H1 (cell line): Measurements from ENCODE around the gene TMEM44. TPM values are rescaled to one million over a fixed set of nuclear protein-coding genes. Genes with fewer than 3 reads are reported as not detected.
"Not testable (repeated sequence)": the region's sequence is repeated elsewhere in the genome, so short reads cannot be mapped to it uniquely, and the experiment has no call there.

Experiments used
- CTCF ChIA-PET: fragments of 300-600 bp; sonication (Branson Sonifier 250); formaldehyde crosslinking; loops from one replicate; lab custom pipeline; 2021; ENCODE audit not compliant: partially characterized antibody; lab: Charles Lee
- POLR2A ChIA-PET: fragments of 300-600 bp; sonication (Branson Sonifier 250); formaldehyde crosslinking; loops from one replicate; lab custom pipeline; 2021; ENCODE audit warnings: inconsistent platforms; ENCODE audit not compliant: partially characterized antibody; lab: Charles Lee
- DNase-seq, 2 experiments: peaks; one replicate each; pipeline versions ENCODE4 v3.0.0 to v3.0.0-alpha.2; 2010 to 2022; ENCODE audit warnings: low spot score in 2 of 2, low read depth in 1 of 2, mixed read lengths in 1 of 2
- FAIRE-seq: peaks from 2 replicates; lab custom pipeline; 2011; peaks lifted over from hg19 to GRCh38; lab: Jason Lieb, UNC
- H2AFZ ChIP-seq: 2 replicates; pipeline ENCODE4 v1.8.1; 2012; ENCODE audit warnings: low read length, inconsistent platforms
- H2AK5ac ChIP-seq: 2 replicates; pipeline ENCODE4 v1.6.1; 2013; ENCODE audit warnings: low read depth, low read length
- H2BK120ac ChIP-seq: replicated peaks from 2 replicates; pipeline ENCODE3; 2013; ENCODE audit warnings: low read depth, low read length, inconsistent platforms
- H2BK12ac ChIP-seq: 2 replicates; pipeline ENCODE4 v1.6.1; 2013; ENCODE audit warnings: low read depth, low read length
- H2BK15ac ChIP-seq: 2 replicates; pipeline ENCODE4 v1.6.1; 2013; ENCODE audit warnings: low read length
- H2BK20ac ChIP-seq: 2 replicates; pipeline ENCODE4 v1.6.1; 2013; ENCODE audit warnings: low read length
- H2BK5ac ChIP-seq: 2 replicates; pipeline ENCODE4 v1.6.1; 2013; ENCODE audit warnings: low read depth, low read length
- H3K14ac ChIP-seq: 2 replicates; pipeline ENCODE4 v1.6.1; 2013; ENCODE audit warnings: inconsistent platforms; ENCODE audit not compliant: insufficient read length
- H3K18ac ChIP-seq: 2 replicates; pipeline ENCODE4 v1.6.1; 2013; ENCODE audit warnings: low read length; ENCODE audit errors: extremely low read depth
- H3K23ac ChIP-seq: 2 replicates; pipeline ENCODE4 v1.6.1; 2013; ENCODE audit warnings: inconsistent platforms; ENCODE audit not compliant: insufficient read length
- H3K23me2 ChIP-seq: 2 replicates; pipeline ENCODE4 v1.6.1; 2013; ENCODE audit warnings: low read depth, low read length
- H3K27ac ChIP-seq: 2 replicates; pipeline ENCODE4 v1.6.1; 2011; ENCODE audit warnings: low read depth, low read length, inconsistent platforms
- H3K27me3 ChIP-seq, 4 experiments: replicated peaks in 1 of 4; 1 replicate in 1 of 4; 2 replicates in 3 of 4; pipeline versions ENCODE4 v1.6.1 to v1.8.1; 2011 to 2013; ENCODE audit warnings: low read length in 3 of 4, mild to moderate bottlenecking in 3 of 4, inconsistent platforms in 2 of 4, mixed read lengths in 2 of 4, moderate library complexity in 1 of 4; ENCODE audit not compliant: control insufficient read depth in 3 of 4, insufficient read depth in 3 of 4; ENCODE audit errors: extremely low read depth in 1 of 4
- H3K36me3 ChIP-seq, 4 experiments: 2 replicates each; pipeline versions ENCODE4 v1.6.1 to v1.8.1; 2011 to 2013; ENCODE audit warnings: mild to moderate bottlenecking in 4 of 4, low read length in 3 of 4, moderate library complexity in 2 of 4, control low read depth in 1 of 4, inconsistent platforms in 1 of 4; ENCODE audit not compliant: insufficient read depth in 4 of 4, control insufficient read depth in 2 of 4
- H3K4ac ChIP-seq: replicated peaks from 2 replicates; pipeline ENCODE3; 2013; ENCODE audit warnings: low read length, low read depth, mixed read lengths, inconsistent platforms; ENCODE audit not compliant: insufficient read length
- H3K4me1 ChIP-seq, 4 experiments: replicated peaks in 1 of 4; 1 replicate in 1 of 4; 2 replicates in 3 of 4; pipeline versions ENCODE4 v1.6.1 to v1.8.1; 2011 to 2013; ENCODE audit warnings: low read length in 3 of 4, inconsistent platforms in 2 of 4, mixed read lengths in 1 of 4; ENCODE audit not compliant: insufficient read depth in 4 of 4, control insufficient read depth in 3 of 4
- H3K4me2 ChIP-seq, 2 experiments: 2 replicates each; pipeline versions ENCODE4 v1.6.1 to v1.8.1; 2011 to 2013; ENCODE audit warnings: low read depth in 2 of 2, low read length in 2 of 2, control low read depth in 1 of 2, inconsistent platforms in 1 of 2, mild to moderate bottlenecking in 1 of 2; ENCODE audit not compliant: insufficient read depth in 1 of 2
- H3K4me3 ChIP-seq, 4 experiments: fragments of 200-600, 300-600 bp in 1 of 4; sonication (generic), shearing (Covaris generic), sonication (Bioruptor Twin) in 1 of 4; 2 replicates each; pipeline versions ENCODE4 v1.5.1 to v1.8.1; 2011 to 2016; ENCODE audit warnings: low read length in 4 of 4, low read depth in 3 of 4, control low read depth in 2 of 4, inconsistent platforms in 2 of 4, mild to moderate bottlenecking in 2 of 4, mixed read lengths in 1 of 4, moderate library complexity in 1 of 4; ENCODE audit not compliant: insufficient read depth in 2 of 4; ENCODE audit errors: extremely low read depth in 1 of 4
- H3K56ac ChIP-seq: replicated peaks from 2 replicates; pipeline ENCODE3; 2013; ENCODE audit warnings: low read depth, mild to moderate bottlenecking, mixed read lengths, low read length, inconsistent platforms; ENCODE audit not compliant: insufficient read length
- H3K79me1 ChIP-seq: 2 replicates; pipeline ENCODE4 v1.6.1; 2013; ENCODE audit warnings: low read depth, low read length, control low read depth
- H3K79me2 ChIP-seq, 2 experiments: 2 replicates each; pipeline versions ENCODE4 v1.6.1 to v1.8.1; 2012 to 2013; ENCODE audit warnings: low read length in 2 of 2, mild to moderate bottlenecking in 2 of 2, inconsistent platforms in 1 of 2; ENCODE audit not compliant: insufficient read depth in 2 of 2, control insufficient read depth in 1 of 2
- H3K9ac ChIP-seq, 4 experiments: replicated peaks in 1 of 4; 1 replicate in 1 of 4; 2 replicates in 3 of 4; pipeline versions ENCODE4 v1.6.1 to v1.8.1; 2011 to 2013; ENCODE audit warnings: low read depth in 3 of 4, low read length in 3 of 4, control low read depth in 2 of 4, mild to moderate bottlenecking in 2 of 4, moderate library complexity in 2 of 4, inconsistent platforms in 1 of 4; ENCODE audit errors: extremely low read depth in 1 of 4
- H3K9me3 ChIP-seq, 2 experiments: 2 replicates each; pipeline versions ENCODE4 v1.6.1 to v1.8.1; 2012 to 2013; ENCODE audit warnings: mild to moderate bottlenecking in 2 of 2, moderate library complexity in 2 of 2, control low read depth in 1 of 2, inconsistent platforms in 1 of 2, low read depth in 1 of 2, low read length in 1 of 2, mixed read lengths in 1 of 2; ENCODE audit not compliant: insufficient read depth in 2 of 2
- H4K20me1 ChIP-seq, 2 experiments: replicated peaks in 1 of 2; 2 replicates each; pipeline versions ENCODE3 to v1.8.1; 2011 to 2013; ENCODE audit warnings: inconsistent platforms in 2 of 2, low read length in 2 of 2, mild to moderate bottlenecking in 1 of 2; ENCODE audit not compliant: insufficient read depth in 2 of 2, control insufficient read depth in 1 of 2
- H4K5ac ChIP-seq: 2 replicates; pipeline ENCODE4 v1.6.1; 2013; ENCODE audit warnings: low read length, low read depth, mixed read lengths, inconsistent platforms; ENCODE audit not compliant: insufficient read length
- H4K8ac ChIP-seq: 2 replicates; pipeline ENCODE4 v1.8.0; 2013; ENCODE audit warnings: mild to moderate bottlenecking, moderate library complexity, low read length, inconsistent platforms; ENCODE audit not compliant: insufficient read depth; ENCODE audit errors: extremely low read depth
- H4K91ac ChIP-seq: replicated peaks from 2 replicates; pipeline ENCODE3; 2013; ENCODE audit warnings: low read length, mixed read lengths, inconsistent platforms; ENCODE audit not compliant: insufficient read length
- GABPA ChIP-seq: IDR thresholded peaks from 2 replicates; pipeline ENCODE4 v1.6.1; 2011; ENCODE audit warnings: mild to moderate bottlenecking, low read length, moderate library complexity, borderline replicate concordance; ENCODE audit not compliant: insufficient read depth
- RNF2 ChIP-seq: fragments of 200-900, 300-1000 bp; sonication (generic); IDR thresholded peaks from 2 replicates; pipeline ENCODE4 v1.7.1; 2016; ENCODE audit warnings: borderline replicate concordance, low read depth, mild to moderate bottlenecking, antibody characterized with exemption, low read length; ENCODE audit not compliant: poor library complexity, severe bottlenecking; ENCODE audit errors: missing control alignments
- TCF12 ChIP-seq: IDR thresholded peaks from 2 replicates; pipeline ENCODE4 v1.6.1; 2011; ENCODE audit warnings: low read depth, mild to moderate bottlenecking, low read length
- ZNF274 ChIP-seq: IDR thresholded peaks from 2 replicates; pipeline ENCODE4 v1.7.0; 2012; ENCODE audit warnings: low read length, borderline replicate concordance; ENCODE audit errors: extremely low read depth
- WGBS, 2 experiments: shearing (Covaris generic) in 1 of 2; methylation state at CpG; one replicate each; pipeline versions ENCODE4 v1.1.6 to v1.1.7; 2013 to 2015; ENCODE audit warnings: low lambda C conversion rate in 2 of 2, mixed read lengths in 2 of 2, inconsistent platforms in 1 of 2, low coverage in 1 of 2, missing lambda C conversion rate in 1 of 2; ENCODE audit not compliant: insufficient replicate concordance in 2 of 2, insufficient coverage in 1 of 2, insufficient read length in 1 of 2; ENCODE audit errors: extremely low coverage in 1 of 2, missing lambda C conversion rate in 1 of 2; 5-methylcytosine and 5-hydroxymethylcytosine counted together
- polyA plus RNA-seq, 7 experiments: library from polyadenylated mRNA; depleted of rRNA in 3 of 7; stranded (reverse) in 5 of 7; unstranded in 2 of 7; fragments of >200 nt in 5 of 7; fragments of 200-250 nt in 2 of 7; gene quantifications; 1 replicate in 5 of 7; 2 replicates in 1 of 7; 4 replicates in 1 of 7; pipeline versions ENCODE4 v1.2.1 to v1.2.3, GENCODE V29; 2011 to 2013; ENCODE audit warnings: missing spikeins in 2 of 7, mixed read lengths in 2 of 7
- total RNA-seq: library from RNA; stranded (reverse); fragmentation: NEBNext Ultra II Directional; extraction: Animal tissue kit (Norgen Biotek cat#: 25700); gene quantifications from 2 replicates; pipeline ENCODE4 v1.2.1, GENCODE V29; 2021

Gene TMEM44
- total and polyA plus RNA-seq, 2 of the 8 experiments (the other 6 are each of a cell fraction or from before 2014, with no cell fraction given): 14.0 to 16.7 TPM

GRCh38 chr3:194547042-194547441 lies 86.2 kb downstream of the TMEM44 start (continued):
- TF ChIP-seq GABPA: no peak
- no peak for TF ChIP-seq TCF12
- TF ChIP-seq RNF2: no peak
- no peak for TF ChIP-seq ZNF274

- 90% methylated on average over 7 of the region's 7 CpGs; no CpG with 5 or more reads in 1 of the 2 experiments for WGBS, 2 experiments
These were observed 87.7 kb downstream of the TMEM44 start for GRCh38 chr3:194545538-194545937.

More at GRCh38 chr3:194545538-194545937, 87.7 kb downstream of the TMEM44 start:
- H4K8ac ChIP-seq, H2AK5ac ChIP-seq, H3K14ac ChIP-seq, H3K4me1 ChIP-seq, DNase-seq, H3K79me1 ChIP-seq, H3K18ac ChIP-seq, FAIRE-seq, H3K4me2 ChIP-seq, H3K27ac ChIP-seq, H3K4me3 ChIP-seq, POLR2A ChIA-PET, H3K27me3 ChIP-seq, H4K20me1 ChIP-seq, H2BK5ac ChIP-seq, H3K79me2 ChIP-seq, H3K9me3 ChIP-seq, H2BK12ac ChIP-seq, H4K5ac ChIP-seq, H3K23ac ChIP-seq, H3K36me3 ChIP-seq, H4K91ac ChIP-seq, H3K23me2 ChIP-seq, H3K9ac ChIP-seq, H2BK20ac ChIP-seq, H2BK120ac ChIP-seq, H3K4ac ChIP-seq, H2AFZ ChIP-seq, H3K56ac ChIP-seq, H2BK15ac ChIP-seq: not testable (repeated sequence)
- CTCF ChIA-PET: interaction anchor here (1.0 to 1.1 kb wide), 2 partner anchors 29 to 76 kb away, joined by 3 read pairs; no protein-coding TSS in a partner anchor
